ENCODE measurements around the gene PAF1.
"Not testable (repeated sequence)": the region's sequence is repeated elsewhere in the genome, so short reads cannot be mapped to it uniquely, and the experiment has no call there.

The PAF1 gene

DNA sequence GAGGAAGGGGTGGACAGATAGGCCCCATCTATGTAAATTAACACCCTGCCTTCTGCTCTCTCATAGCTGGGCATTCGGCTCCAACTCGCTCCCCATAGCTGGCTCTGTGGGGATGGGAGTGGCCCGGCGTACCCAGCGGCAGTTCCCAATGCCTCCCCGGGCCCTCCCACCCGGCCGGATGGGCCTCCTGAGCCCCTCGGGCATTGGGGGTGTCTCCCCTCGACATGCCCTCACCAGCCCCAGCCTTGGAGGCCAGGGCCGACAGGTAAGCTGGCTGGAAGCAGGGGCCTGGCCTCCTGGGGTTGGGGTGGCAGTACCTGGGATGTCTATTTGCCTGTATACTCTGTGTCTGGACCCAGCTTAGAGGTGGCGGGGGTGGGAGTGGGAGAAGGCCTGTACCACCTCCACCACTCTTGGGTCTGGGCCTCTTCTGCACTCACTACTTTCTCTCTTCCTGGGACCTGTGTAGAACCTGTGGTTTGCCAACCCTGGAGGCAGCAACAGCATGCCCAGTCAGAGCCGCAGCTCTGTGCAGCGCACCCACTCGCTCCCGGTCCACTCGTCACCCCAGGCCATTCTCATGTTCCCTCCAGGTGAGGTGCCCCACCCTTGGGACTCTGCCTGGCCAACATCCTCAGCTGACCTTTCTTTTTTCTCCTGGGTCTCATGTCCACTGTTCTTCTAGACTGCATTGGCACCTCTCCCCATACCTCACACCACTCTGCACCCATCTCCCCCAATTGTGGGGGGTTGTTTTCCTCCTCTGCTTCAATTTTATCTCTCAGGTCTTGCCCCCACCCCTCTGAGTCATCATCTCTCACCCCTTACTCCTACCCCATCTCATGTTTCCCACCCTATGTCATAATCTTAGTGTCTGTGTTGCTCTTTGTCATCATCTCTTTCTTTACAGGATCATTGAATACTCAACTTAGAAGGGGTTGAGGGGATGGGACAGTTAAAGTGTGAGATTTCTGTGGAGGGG is 10.1 kb downstream of the PAF1 start:
- no peak for DNase-seq

DNA sequence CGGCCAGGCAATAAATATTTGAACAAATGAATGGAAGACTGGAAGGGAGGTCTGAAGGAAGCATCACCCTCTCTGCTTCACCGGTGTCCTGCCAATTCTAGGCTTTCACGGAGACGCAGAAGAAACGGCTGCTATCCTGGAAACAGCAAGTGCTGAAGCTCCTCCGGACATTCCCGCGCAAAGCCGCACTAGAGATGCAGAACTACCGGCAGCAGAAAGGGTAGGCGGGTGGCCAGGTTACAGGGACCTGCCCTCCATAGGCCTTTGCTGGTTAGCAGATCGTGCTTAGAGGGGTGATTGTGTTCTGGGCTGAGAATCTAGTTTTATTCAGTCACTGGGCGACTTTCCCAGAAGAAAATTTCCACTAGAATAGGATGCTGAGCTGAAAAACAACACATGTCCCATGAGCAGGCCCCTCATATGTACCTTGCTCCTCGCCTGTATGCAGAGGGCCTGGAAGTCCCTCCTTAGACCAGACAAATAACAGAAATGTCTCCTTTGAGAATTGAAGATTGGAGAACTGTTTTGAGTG is 11.0 kb downstream of the PAF1 start:
- no peak for DNase-seq

DNA sequence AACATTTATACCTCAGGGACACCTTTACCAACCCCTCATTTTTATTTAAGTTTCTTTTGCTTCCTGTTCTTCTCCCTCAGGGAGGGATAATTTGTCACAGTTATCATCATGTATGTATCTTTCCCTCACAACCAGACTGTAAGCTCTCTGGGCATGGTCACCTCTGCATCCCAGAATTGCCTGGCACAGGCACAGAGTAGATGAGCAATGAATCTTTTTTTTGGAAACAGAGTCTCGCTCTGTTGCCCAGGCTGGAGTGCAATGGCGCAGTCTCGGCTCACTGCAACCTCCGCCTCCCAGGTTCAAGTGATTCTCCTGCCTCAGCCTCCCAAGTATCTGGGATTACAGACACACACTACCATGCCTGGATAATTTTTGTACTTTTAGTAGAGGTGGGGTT is 11.5 kb downstream of the PAF1 start:
- DNase-seq: not testable (repeated sequence)

DNA sequence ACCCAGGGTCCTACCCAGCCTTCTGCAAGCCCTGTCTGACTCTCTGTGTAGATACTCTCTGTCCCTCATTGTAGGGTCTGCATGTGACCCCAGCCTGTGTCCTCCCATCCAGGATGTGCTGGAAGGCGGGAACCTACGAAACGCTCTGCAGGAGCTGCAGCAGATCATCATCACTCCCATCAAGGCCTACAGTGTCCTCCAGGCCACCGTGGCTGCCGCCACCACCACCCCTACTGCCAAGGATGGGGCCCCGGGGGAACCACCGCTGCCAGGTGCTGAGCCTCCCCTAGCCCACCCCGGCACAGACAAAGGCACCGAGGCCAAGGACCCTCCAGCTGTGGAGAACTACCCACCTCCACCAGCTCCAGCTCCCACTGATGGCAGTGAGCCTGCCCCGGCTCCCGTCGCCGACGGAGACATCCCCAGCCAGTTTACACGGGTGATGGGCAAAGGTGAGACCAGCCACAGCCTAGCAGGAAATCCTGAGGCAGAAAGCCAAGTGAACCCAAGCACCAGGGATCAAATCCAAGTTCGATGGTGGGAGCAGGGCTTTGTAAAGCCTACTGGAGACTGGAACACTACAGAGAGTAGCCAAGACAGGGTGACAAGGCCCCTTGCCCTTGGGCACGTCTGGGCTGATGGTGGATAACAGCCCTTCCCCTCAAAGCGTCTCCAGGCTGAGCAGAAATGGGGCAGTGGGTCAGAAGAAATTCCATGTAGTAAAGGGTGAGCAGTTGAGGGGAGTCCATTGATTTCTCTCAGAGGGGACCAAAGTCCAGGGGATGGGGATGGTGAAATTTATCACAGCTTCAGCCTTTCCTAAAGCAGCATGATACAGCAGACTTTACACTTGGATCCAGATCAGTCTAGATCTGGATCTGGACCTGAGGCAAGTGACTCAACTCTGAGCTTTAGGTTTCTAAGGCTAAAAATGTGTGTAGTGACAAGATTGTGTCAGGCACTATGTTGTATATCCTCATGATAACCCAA is 13.2 kb downstream of the PAF1 start:
- no peak for DNase-seq

DNA sequence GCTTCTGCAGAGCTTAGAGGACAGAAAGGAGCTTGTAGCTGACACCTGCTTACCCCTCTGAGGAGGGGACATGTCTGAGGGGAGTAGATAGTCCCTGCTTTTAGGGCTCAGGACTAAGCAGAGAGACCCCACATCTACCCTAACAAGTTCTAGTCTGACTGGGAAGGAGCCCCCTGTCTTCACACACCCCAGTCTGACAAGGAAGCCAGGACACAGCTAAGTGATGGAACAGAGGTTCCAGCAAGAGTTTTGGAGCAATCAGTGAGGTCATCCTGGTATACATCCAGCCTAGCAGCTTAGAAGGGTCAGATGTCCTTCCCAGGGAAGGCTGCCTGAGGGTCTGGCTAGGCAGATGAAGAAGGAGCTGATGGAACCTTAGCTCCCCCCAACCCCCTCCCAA is 15.0 kb downstream of the PAF1 start:
- no peak for DNase-seq

DNA sequence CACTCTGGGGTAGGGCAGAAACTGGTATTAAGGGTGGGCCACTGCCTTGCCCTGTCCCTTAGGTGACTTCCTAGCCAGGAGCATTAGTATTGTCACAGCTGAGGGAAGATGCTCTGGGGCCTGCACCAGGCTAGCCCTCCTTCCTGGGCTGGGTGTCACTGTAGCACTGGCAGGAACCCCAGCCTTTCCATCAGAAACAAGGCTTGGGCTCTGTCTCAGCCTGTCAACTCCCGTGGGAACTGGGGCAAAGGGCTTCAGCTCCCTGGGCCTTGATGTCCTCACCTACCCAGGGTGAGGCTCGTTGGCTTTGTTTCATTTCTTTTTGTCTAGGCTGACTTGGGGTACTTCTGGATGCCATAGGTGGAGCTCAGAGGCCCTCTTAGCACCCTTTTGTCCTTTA is 18.0 kb downstream of the PAF1 start:
- DNase-seq: no peak

DNA sequence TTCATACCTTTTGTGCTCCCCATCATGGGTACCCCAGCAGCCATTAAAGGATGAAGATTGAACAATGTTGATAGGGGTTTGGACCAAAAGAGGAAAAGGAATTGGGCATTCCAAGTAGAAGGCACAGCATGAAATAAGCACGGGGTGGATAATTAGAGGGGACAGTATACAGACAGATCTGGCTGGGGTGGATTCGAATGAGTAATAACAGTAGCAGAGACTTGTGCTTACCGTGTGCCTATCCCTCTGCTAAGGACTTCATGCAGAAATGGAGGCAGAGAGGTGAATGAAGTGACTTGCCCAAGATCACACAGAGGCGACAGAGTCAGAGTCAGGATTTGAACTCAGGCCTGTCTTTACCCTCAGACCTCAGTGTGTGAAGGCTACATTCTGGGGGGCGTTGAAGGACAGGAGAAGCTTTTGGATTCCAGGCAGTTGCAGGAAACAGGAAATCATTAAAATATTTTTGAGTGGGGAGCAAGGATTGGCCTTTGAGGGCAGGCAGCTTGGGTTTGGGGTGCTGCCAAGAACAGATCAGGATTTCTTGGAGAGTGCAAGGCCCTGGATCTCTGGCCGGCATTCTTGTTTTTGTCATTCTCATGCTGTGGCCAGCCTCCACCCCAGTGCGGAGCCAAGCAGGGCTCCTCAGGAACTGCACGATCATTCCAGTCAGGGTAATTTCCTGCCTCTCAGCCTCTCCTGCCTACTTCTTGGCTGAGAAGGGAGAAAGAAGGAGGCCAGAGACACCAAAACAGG is 18.7 kb downstream of the PAF1 start:
- no peak for DNase-seq

DNA sequence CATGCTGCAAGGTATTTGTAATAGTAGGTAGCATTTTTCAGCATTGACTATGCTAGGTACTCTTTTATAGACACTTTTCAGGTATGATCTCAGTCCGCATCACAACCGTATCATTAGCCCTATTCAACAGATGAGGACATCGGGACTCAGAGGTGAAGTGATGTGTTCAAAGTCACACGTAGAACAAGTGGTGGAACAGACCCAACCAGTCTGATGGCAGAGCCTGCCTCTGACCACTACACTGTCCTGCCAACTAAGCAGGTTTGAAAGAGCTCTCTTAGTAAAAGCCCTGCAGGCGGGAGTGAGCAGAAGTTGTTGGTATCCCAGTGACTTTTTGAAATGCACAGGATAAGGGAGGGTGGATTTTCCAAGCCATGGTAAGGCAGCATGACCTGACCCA is 20.2 kb downstream of the PAF1 start:
- DNase-seq: no peak

DNA sequence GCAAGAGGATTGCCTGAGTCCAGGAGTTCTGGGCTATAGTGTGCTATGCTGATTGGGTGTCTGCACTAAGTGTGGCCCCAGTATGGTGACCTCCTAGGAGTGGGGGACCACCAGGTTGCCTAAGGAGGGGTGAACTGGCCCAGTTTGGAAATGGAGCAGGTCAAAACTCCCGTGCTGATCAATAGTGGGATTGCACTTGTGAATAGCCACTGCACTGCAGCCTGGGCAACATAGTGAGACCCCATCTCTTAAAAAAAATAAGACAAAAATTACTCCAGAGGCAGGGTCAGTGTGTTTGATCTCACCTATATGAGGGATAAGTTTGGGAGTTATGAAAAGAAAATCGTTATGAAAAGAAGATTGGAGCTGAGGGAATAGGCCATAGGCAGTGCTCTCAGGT is 21.7 kb downstream of the PAF1 start:
- DNase-seq: no peak

DNA sequence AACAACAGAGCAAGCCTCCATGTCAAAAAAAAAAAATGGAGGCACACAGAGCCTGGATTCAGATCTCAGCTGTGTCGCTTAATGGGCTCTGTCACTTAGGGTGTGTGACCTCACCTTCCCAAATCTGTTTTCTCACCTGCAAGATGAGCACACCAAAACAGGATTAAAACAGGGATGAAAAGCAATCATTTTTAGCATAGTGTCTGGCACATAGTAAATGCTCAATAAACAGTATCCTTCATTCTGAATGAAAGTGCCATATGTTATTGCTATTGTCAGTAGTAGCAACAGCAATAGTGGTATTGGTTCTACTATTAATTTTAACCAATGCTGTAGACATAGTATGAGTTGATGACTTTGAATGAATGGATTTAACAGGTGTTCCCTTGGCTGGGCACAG is 25.4 kb downstream of the PAF1 start:
- no peak for DNase-seq

DNA sequence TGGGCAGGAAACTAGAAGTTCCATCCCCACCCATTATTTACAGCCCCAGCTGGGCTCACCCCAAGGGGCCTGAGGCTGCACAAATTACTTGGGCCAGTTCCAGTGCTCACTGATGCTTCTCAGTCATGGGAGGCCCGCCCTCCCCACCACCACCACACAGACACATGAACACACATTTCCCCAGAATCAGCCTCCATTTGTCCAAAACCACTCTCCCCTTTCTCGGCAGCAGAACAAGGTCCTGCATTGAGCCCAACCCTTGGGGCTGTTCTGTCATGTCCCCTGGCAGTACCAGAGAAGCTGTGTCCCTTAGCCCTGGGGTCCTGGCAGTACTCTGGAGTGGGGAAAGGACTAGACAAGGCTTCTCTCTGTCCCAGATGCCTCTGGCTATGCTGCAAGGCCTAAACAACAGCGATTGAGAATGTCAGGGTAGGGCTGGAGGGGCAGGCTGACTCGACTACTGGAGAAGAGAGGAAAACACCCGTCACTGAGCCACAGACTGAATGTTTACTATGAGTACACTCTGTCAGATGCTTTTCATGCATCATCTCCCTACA is 26.9 kb downstream of the PAF1 start:
- no peak for DNase-seq

DNA sequence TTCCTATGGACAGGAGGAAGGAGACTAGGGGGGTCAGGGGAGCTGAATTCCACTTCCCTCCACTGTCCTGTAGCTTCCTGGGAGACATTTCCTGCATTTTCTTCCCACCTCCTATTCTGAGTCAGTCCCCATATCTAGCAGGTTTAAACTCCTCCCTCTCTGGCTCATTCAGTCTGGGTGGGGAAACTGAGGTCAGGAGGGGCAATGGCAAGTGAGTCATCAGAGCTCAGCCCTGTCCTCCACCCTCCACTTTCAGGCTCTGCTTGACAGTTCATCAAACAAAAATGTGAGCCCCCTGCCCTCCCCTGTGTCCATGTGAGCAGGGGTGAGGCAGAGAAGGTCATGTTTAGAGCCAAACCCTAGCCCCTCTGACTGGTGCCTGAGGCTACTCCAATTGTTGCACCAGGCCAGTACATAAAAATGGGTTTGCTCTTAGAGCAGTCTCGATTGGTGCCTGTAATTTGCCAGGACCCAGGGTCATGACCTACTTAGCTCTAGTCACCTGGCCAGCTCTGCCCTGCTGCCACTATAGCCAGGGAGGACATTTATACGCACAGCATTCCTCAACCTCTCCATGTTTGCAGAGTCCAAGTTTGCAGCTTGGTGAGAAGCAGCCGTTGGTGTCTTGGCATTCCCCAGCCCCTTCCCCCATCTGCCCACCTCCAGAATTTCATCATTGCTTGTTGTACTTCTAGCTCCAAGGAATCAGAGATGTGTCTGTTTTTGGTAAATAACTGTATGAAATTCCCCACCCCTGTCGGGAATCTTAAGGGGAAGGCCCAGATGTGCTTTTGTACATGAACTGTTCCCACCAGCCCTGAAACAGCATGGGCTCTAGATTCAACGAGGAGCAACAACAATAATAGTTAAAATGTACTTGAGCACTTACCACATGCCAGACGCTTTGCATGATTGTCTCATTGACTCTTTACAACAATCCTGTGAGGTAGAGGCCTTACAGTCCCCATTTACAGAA is 27.9 kb downstream of the PAF1 start:
- DNase-seq: no peak

DNA sequence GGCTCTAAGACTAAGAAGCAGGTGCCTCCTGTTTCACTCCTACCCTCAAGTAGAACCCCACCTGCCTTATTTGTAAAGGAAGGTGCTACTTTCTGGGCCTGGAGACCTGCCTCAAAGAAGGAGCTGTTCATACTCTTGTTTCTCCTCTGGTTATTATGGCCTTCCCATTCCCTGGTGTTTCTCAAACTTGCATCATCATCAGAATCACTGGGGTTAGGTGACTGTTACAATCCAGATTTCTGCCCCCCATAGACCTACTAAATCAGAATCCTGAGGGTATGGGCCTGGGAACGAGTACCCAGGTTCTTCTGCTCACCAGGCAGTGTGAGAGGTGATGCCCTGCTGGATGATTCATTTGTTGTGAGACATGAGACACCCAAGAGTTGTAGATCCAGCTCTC is 30.3 kb downstream of the PAF1 start:
- DNase-seq: no peak

DNA sequence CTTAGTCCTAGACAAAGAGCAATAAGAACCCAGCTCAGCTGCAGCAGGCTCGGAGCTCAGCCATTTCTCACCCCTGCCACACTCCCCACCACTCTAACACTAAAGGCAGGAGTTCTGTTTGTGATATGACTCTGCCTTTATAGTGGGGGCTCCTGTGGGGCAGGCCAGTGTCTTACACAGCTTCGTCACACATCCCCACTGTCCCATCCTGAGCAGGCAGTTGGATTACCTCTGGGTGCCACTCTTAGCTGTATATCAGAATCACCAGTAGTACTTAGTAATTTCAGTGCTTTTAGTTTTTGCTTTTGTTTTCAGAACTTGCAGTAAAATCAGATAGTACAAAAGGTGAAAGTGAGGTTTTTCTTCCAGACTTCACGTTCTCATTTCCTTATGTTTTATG is 31.9 kb downstream of the PAF1 start:
- DNase-seq: no peak

DNA sequence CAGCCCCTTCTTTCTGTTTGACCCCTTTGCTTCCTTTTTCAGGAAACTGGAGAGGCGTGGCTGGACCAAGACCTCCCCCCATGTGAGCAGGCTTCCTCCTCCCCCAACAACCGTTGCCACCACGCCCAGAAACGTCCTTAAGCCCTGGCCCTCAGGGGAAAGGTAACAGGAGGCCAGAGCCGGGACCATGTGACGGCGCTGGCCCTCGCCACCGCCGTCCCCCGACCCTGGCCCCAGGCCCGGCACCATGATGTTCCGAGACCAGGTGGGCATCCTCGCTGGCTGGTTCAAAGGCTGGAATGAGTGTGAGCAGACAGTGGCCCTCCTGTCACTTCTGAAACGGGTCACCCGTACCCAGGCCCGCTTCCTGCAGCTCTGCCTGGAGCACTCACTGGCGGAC is 34.3 kb downstream of the PAF1 start:
- DNase-seq: no peak

DNA sequence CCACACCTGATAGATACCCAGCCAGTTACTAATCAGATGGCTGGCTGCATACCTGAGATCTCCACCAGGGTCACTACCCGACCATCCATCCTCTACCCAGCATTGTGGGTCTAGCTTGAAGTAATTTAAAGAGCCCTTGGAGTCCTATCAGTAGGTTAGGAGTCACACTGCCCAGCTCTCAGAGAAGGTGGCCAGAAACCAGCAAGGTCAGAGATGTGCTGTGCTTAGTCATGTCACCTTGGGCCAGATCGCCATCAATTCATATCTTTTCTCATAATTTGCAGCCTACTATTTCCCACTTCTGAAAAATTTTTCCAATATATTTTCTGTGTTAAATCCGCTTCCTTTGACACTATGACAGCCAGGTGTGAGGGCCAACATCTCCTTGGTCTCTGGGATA is 34.8 kb downstream of the PAF1 start:
- DNase-seq: no peak

DNA sequence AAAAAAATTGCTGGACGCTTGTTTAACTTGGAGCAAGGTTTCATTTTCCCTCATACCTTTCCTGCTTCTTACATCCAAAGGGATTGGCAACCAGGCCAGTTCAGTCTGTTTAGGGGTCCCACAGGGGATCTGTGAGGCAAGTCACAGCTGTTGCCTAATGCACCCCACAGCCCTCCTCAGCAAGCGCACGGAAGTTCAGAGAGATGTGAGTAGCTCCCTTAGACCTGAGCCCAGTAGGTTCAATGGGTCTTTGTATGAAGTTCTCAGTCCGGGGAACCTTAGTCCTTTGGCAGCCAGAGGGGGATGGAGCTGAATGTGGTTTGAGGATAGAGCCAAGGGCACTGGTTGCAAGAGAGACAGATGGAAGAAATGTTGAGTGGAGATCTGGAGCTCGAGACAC is 35.7 kb downstream of the PAF1 start:
- no peak for DNase-seq

DNA sequence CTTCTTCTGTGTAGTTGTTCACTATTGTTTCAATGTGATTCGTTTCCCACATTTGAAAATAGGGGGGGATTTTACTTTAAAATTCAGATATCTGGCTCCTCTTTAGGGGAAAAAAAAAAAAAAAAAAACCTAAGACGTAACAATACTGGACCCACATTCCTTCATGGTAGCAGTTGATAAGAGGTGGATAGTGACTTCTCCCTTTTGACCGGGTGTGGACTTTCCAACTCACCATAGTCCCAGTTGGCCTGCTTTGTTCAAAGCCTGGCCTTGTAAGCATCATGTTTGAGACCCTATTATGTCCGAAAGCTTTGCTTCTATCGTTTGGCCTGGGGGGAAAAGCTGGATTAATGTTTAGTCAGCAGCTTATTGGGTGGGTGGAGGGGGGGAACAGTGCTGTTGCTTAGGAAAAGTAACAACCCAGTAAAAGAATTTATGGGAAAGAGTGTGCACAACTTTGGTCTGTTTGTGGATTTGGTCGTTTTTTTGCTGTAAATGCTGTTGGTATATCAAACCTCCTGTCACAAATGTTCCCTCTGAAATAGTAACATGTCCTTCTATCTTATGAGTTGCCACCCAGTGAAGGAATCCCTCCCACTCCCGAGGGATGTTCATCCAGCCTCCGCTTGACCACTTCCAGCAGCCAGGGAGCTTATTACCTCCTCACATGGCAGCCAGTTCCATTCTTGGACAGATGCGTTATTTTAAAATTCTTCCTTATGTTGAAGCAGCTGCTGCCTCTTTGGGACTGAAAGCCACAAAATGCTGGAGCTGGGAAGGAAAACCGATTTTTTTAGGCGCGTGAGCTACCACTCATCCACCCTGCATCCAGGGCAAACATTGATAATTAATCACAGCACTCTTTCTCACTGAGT is 38.3 kb downstream of the PAF1 start:
- DNase-seq: no peak

DNA sequence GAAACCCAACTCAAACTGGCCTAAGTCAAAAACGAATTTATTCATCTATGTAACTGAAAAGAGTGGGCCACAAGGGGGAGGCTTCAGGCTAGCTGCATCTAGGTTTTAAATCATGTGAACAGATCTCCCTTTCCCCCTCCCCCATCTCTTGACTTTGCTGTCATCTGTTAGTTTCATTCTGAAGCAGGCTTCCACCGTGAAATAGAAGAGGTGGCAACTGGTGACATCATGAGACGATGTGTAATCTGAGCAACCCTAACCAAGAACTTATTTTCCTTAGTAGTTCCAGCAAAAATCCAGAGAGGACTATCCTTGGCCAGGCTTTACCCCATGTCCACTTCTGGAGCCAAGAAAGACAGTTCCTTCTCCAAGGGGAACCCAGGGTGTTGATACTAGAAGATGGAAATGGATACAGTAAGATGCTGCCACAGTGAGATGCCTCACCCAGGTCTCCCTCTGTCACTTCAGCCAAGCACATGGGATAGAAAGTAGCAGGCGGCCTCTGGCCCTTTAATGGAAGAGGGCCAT is 39.3 kb downstream of the PAF1 start:
- DNase-seq: no peak

DNA sequence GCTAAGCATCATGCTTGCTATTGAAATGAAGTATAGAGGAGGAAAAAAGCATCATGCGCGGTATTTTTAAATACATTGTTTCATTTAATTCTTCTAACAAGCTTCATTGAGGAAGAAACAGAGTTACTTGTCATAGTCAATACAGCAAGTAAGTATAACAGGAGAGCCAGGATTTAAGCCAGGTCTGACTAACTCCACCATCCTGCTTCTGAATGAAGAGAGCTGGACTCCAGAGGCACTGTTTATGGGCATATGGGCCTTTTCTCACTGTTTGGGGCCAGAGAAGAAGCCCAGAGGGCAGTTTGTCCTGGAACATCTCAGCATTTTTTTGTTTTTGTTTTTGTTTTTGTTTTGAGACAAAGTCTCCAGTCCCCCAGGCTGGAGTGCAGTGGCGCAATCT is 40.8 kb downstream of the PAF1 start:
- DNase-seq: no peak

All from T-helper 9 cell (primary cell).